Lower leg skin (tissue), 3 donors: Measurements from ENCODE around the gene LSMEM2.

Source experiments
- CTCF ChIP-seq, 3 donors: fragments of 450-650 bp; IDR thresholded peaks; one replicate each; pipeline ENCODE4 v1.5.1; 2016; ENCODE audit warnings: antibody characterized with exemption in 3 of 3, mild to moderate bottlenecking in 3 of 3, moderate library complexity in 2 of 3
- POLR2A ChIP-seq, 2 donors: fragments of 450-650 bp; IDR thresholded peaks; one replicate each; pipeline ENCODE4 v1.6.1; 2016 to 2017; ENCODE audit warnings: antibody characterized with exemption in 2 of 2, mild to moderate bottlenecking in 1 of 2, moderate library complexity in 1 of 2

- TF ChIP-seq CTCF (IDR thresholded peaks at IDR 0.05) (no peak), POLR2A (IDR thresholded peaks at IDR 0.05) (no peak)
Observed at GRCh38 chr3:50319181-50319893, 40.5 kb downstream of the LSMEM2 start.
